ENCODE measurements around the gene DCP2.

DCP2 gene

DNA sequence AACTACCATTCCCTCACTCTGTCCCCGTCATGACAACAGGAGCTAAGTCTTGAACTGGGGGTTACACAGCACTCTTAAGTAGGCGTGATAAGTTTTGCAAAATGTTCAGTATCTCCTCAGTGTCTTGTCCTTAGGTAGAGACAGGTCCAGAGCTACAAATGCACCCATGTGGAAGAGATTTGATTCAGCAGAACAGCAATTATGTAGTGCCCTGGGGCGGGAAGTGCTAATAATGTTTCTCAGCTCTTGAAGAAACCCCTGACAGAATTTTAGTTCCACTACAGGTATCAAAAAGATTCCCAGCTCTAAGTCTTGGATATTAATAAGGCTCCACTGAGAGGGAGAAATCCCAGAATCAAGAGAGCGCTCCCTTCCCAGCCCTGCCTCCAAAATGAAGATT lies 49.6 kb downstream of the DCP2 start:
- DNase-seq (ENCODE audit: low spot score): no peak
- TF ChIP-seq, protein P1, sequence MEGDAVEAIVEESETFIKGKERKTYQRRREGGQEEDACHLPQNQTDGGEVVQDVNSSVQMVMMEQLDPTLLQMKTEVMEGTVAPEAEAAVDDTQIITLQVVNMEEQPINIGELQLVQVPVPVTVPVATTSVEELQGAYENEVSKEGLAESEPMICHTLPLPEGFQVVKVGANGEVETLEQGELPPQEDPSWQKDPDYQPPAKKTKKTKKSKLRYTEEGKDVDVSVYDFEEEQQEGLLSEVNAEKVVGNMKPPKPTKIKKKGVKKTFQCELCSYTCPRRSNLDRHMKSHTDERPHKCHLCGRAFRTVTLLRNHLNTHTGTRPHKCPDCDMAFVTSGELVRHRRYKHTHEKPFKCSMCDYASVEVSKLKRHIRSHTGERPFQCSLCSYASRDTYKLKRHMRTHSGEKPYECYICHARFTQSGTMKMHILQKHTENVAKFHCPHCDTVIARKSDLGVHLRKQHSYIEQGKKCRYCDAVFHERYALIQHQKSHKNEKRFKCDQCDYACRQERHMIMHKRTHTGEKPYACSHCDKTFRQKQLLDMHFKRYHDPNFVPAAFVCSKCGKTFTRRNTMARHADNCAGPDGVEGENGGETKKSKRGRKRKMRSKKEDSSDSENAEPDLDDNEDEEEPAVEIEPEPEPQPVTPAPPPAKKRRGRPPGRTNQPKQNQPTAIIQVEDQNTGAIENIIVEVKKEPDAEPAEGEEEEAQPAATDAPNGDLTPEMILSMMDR (IDR thresholded peaks at IDR 0.05; ENCODE audit: borderline replicate concordance, control extremely low read depth, extremely low read depth, insufficient read depth, missing control alignments): no peak
- in situ Hi-C loops (cut with MboI; ENCODE audit: low sequenced_read_pairs, unreplicated experiment): no loop called here

DNA sequence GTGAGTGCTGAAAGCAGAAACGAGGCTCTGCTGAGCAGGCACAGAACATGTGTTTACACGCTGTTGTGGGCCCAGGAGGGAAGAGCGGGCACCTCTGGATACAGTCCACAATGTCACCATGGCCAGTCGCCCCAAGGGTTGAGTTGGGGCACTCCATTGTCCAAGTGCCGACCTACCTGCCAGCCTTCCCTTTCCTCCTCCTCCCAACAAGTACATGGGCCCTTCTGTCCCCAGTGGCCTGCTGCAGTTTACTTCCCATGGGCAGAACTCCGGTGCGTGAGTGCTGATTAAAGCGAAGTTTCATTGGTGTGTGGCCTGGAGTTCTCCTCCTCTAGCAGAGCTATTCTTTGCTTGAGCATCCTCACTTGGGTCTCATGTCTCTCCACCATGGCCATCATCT lies 50.4 kb downstream of the DCP2 start:
- in situ Hi-C loops (cut with MboI; ENCODE audit: low sequenced_read_pairs, unreplicated experiment): no loop called here
- DNase-seq (ENCODE audit: low spot score): no peak
- TF ChIP-seq, protein P1 (IDR thresholded peaks at IDR 0.05; ENCODE audit: borderline replicate concordance, control extremely low read depth, extremely low read depth, insufficient read depth, missing control alignments): no peak

DNA sequence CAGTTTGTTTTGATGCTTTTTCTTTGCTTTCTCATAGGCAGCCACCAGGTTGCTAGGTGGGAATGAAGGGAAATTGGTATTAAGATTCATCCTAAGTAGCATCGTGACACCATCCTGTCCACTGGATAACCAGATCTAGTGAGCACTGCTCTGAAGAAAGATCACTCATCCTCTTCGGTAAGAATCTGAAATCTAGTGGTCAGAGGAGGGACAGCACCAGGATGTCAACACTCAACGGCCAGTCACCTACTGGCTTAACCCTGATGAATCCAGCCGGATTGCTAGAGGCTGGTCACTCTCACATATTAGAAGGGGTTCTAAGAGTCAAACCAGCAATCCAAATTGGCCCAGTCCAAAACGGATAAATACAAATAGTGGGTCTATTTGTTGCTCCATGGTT lies 50.8 kb downstream of the DCP2 start:
- in situ Hi-C loops (cut with MboI; ENCODE audit: low sequenced_read_pairs, unreplicated experiment): no loop called here
- DNase-seq (ENCODE audit: low spot score): no peak
- TF ChIP-seq, protein P1 (IDR thresholded peaks at IDR 0.05; ENCODE audit: borderline replicate concordance, control extremely low read depth, extremely low read depth, insufficient read depth, missing control alignments): no peak

- in situ Hi-C loops (cut with MboI; ENCODE audit: low sequenced_read_pairs, unreplicated experiment): no loop called here
- TF ChIP-seq, protein P1 (IDR thresholded peaks at IDR 0.05; ENCODE audit: borderline replicate concordance, control extremely low read depth, extremely low read depth, insufficient read depth, missing control alignments): no peak
- DNase-seq (ENCODE audit: low spot score): no peak
Observed at GRCh38 chr5:113029614-113030013, 53.0 kb downstream of the DCP2 start.

GRCh38 chr5:113031104-113031503 lies 54.5 kb downstream of the DCP2 start:
- in situ Hi-C loops (cut with MboI; ENCODE audit: low sequenced_read_pairs, unreplicated experiment): no loop called here
- DNase-seq (ENCODE audit: low spot score): no peak
- TF ChIP-seq, protein P1 (IDR thresholded peaks at IDR 0.05; ENCODE audit: borderline replicate concordance, control extremely low read depth, extremely low read depth, insufficient read depth, missing control alignments): no peak

- no peak for DNase-seq (ENCODE audit: low spot score)
- in situ Hi-C loops (cut with MboI; ENCODE audit: low sequenced_read_pairs, unreplicated experiment): no loop called here
- TF ChIP-seq, protein P1 (IDR thresholded peaks at IDR 0.05; ENCODE audit: borderline replicate concordance, control extremely low read depth, extremely low read depth, insufficient read depth, missing control alignments): no peak
Observed at GRCh38 chr5:113031557-113031956, 55.0 kb downstream of the DCP2 start.
